ENCODE results near the gene KSR1.

KSR1 gene

DNA sequence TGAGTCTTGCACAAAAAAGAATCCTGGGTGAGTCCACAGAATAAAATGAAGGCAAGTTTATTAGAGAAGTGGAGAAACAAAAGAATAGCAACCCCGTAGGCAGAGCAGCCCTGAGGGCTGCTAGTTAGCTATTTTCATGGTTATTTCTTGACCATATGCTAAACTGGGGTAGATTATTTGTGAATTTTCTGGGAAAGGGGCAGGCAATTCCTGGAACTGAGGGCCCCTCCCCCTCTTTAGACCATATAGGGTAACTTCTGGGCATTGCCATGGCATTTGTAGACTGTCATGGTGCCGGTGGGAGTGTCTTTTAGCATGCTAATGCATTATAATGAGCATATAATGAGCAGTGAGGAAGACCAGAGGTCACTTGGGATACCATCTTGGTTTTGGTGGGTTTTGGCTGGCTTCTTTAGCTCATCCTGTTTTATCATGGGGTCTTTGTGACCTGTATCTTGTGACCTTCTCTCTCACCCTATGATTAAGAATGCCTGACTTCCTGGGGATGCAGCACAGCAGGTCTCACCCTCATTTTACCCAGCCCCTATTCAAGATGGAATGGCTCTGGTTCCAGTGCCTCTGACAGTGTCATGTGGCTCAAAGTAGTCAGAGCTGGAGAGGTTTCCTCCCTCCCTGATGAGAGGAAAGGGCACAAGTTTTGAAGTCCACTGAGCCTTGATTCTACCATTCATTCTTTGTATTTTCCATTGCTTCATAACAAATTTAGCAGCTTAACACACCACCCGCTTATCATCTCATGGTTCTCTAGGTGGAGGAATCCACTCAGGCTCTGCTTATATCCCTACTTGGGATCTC is 119.1 kb downstream of the KSR1 start:
- DNase-seq: no peak

- no peak for DNase-seq
Measured at GRCh38 chr17:27575912-27576252, 119.6 kb downstream of the KSR1 start.

DNA sequence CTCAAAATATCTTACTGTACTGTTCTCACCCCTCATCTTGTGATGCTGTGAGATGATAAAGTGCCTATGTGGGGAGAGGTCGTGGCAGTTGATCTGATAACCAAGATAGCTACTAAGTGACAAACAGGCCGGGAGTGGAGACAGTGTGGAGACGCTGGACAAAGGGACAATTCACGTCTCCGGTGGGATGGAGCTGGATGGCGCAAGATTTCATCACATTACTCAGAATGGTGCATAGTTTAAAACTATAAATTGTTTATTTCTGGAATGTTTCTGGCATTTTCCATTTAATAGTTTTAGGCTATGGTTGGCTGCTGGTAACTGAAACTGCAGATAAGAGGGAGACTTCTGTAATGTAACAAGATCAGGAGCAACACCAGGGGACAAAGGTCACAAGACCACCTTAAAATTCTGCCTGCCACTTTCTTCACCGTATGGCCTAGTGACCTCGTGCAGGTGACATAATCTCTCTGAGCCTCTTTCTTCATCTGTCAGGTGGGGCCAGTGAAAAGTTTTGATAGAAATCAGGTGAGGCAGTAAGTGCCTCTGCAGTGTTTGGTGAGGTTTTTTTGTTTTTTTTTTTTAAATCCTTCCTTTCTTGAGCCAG is 120.3 kb downstream of the KSR1 start:
- DNase-seq: no peak

GRCh38 chr17:27577121-27577761 is 121.0 kb downstream of the KSR1 start:
- no peak for DNase-seq

- no peak for DNase-seq
Measured at GRCh38 chr17:27577884-27578717, 121.9 kb downstream of the KSR1 start.

GRCh38 chr17:27578718-27579085 is 122.5 kb downstream of the KSR1 start:
- DNase-seq: no peak

GRCh38 chr17:27579304-27579703 is 123.1 kb downstream of the KSR1 start:
- no peak for DNase-seq

DNA sequence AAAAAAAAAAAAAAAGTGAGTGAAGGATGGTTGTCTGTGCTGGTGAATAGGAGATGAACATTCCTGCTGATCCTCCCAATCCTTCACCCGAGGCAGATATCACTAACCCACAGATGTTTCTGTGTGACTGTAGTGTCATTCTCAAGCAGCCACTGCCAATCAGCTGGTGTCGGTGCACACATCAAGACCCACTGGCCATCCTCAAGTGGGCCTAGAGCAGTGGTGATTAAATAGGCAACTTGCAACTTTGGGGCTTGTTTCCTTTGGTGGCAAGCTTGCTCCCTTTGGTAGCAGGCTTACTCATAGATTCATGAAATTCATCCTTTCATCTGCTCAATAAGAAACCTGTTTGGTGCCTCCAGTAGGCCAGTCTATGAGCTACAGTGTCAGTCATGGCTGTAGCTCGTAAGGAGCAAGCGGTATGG is 123.7 kb downstream of the KSR1 start:
- no peak for DNase-seq

- DNase-seq: no peak
Measured at GRCh38 chr17:27581016-27581415, 124.8 kb downstream of the KSR1 start.

DNA sequence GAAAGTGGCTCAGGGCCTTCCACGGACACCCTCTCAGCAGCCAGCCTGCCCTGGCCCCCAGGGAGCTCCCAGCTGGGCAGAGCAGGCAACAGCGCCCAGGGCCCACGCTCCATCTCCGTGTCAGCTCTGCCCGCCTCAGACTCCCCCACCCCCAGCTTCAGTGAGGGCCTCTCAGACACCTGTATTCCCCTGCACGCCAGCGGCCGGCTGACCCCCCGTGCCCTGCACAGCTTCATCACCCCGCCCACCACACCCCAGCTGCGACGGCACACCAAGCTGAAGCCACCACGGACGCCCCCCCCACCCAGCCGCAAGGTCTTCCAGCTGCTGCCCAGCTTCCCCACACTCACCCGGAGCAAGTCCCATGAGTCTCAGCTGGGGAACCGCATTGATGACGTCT is 126.4 kb downstream of the KSR1 start:
- no peak for DNase-seq

- no peak for DNase-seq
Measured at GRCh38 chr17:27585153-27585681, 129.0 kb downstream of the KSR1 start.

DNA sequence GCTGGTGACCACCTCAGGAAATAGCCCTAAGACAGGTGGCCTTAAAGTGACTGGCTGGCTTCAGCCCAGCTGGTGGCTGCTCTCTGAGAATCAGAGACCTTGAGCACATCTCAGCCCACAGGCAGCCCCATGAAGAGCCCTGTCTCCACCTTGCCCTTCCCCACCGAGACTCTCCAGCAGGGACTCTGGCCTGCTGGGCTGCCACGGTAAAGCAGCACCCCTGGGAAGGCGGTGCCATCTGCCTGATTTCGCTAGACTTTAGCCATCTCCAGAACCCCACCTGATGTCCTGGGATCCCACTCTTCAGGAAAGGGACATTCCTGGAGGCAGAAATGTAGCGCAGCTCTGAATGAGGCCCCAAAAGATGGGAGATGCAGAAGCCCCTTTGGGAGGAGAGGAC is 129.5 kb downstream of the KSR1 start:
- DNase-seq: no peak

GRCh38 chr17:27586203-27586721 is 130.0 kb downstream of the KSR1 start:
- no peak for DNase-seq

GRCh38 chr17:27588354-27588753 is 132.1 kb downstream of the KSR1 start:
- no peak for DNase-seq

- DNase-seq: no peak
Measured at GRCh38 chr17:27590864-27591263, 134.6 kb downstream of the KSR1 start.

GRCh38 chr17:27591986-27592385 is 135.7 kb downstream of the KSR1 start:
- DNase-seq: no peak

- no peak for DNase-seq
Measured at GRCh38 chr17:27593232-27593856, 137.1 kb downstream of the KSR1 start.

DNA sequence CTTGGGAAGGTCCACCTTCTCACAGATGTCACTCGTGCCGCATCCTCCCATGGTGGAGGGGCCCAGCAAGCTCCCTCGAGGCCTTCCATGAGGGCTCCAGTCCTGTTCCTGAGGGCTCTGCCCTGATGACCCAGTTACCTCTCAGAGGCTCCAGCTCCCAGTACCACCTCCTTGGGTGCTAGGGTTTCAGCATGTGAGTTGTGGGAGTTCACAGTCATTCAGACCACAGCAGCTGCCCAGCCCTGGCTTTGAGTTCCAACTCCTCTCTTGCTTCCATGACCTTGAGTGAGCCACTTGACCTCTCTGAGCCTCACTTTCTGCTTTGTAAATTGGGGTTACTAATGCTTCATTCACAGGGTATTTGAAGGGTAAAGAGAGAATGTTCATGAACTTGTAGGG is 137.6 kb downstream of the KSR1 start:
- no peak for DNase-seq

- no peak for DNase-seq
Measured at GRCh38 chr17:27595208-27595607, 139.0 kb downstream of the KSR1 start.

DNA sequence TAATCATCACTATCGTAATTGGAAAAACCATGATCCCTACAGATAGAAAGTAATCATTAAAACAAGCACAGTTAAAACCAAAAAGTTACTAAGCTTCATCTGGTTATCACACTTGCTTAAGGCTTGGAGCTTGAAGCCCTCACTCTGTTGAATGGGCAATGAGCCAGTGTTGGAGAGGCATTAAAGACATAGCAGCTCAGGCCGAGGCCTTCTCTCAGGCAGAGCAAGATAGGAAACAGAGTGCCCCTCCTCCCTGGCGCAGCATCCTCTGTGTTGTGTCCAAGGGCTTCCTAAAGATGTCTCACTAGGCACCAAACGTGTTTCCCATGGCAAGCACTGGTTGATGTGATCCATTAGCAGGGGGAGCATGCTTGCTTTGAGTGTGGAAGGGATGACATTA is 139.8 kb downstream of the KSR1 start:
- DNase-seq: no peak

DNA sequence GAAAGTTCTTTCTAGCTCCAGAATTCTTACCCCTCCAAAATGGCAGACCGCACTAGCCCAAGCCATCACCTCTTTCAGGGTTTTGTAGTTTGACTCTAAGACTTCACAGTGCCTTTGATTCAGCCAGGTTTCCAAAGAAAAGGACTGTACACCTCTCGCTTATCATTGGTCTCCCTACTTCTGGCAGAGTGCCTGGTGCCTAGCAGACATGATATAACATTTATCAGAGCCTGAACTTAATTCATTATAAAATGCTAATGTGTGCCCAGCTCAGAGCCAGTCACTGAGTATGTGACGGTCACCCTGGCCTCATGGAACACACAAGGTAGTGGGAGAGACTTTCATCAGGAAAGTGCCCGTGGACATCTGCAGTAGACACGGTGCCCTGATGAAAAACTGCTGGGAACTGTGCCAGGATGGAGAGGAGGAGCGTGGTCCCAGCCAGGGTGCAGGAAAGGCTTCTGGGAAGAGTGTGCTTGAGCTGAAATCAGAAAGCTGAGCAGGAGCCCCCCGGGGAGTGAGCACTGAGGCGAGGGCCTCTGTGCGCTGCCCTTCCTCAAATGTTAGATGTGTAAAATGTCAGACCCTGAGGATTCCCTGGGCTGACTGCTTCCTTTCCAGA is 140.4 kb downstream of the KSR1 start:
- DNase-seq: no peak

DNA sequence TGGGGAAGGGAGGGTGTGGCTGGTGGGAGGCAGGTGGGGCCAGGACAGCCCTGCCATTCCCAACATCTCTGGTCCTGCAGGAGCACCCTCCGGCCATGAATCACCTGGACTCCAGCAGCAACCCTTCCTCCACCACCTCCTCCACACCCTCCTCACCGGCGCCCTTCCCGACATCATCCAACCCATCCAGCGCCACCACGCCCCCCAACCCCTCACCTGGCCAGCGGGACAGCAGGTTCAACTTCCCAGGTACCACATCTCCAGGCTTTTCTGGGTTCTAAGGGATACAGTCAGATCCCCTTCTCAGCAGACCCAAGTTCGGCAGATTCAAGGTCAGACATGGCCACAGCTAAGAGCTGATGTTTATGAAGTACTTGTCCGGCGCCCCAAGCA is 140.9 kb downstream of the KSR1 start:
- no peak for DNase-seq
